MM.1S (cell line): ENCODE data around the gene ADAM15.

Experiments
- EZH2 ChIP-seq: fragments of 300-600 bp; sonication (generic); optimal IDR thresholded peaks from 2 replicates; pipeline ENCODE3; 2017; ENCODE audit warnings: low read depth, mild to moderate bottlenecking, antibody characterized with exemption, low read length, mixed read lengths
- EZH2phosphoT487 ChIP-seq: fragments of 300-600 bp; sonication (generic); IDR thresholded peaks from 2 replicates; pipeline ENCODE4 v1.6.1; 2018; ENCODE audit warnings: antibody characterized with exemption, low read length
- TF ChIP-seq, protein P1 (sequence below): fragments of 300-600 bp; sonication (generic); IDR thresholded peaks from 2 replicates; pipeline ENCODE4 v1.5.1; 2016; ENCODE audit warnings: antibody characterized with exemption, low read length, mixed read lengths

DNA sequence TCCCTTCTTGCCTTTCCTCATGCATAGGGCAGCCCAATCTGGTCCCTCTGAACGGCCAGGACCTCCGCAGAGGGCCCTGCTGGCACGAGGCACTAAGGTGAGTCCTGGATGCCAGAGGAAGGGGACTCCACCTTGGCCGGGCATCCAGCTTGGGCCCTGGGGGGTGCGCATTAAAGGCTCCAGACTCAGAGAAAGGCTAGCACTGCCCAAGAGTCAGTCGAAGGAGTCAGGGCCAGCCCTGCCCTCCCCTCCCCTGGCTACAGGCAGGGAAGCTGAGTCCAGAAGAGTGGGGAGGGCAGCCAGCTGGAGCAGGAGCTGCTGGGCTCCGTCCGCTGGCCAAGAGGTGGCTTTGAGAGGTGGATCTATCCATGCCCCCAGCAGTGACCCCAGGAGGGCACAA lies 9.6 kb downstream of the ADAM15 start:
- TF ChIP-seq, protein P1, sequence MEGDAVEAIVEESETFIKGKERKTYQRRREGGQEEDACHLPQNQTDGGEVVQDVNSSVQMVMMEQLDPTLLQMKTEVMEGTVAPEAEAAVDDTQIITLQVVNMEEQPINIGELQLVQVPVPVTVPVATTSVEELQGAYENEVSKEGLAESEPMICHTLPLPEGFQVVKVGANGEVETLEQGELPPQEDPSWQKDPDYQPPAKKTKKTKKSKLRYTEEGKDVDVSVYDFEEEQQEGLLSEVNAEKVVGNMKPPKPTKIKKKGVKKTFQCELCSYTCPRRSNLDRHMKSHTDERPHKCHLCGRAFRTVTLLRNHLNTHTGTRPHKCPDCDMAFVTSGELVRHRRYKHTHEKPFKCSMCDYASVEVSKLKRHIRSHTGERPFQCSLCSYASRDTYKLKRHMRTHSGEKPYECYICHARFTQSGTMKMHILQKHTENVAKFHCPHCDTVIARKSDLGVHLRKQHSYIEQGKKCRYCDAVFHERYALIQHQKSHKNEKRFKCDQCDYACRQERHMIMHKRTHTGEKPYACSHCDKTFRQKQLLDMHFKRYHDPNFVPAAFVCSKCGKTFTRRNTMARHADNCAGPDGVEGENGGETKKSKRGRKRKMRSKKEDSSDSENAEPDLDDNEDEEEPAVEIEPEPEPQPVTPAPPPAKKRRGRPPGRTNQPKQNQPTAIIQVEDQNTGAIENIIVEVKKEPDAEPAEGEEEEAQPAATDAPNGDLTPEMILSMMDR, result no peak
- TF ChIP-seq EZH2 (no peak), EZH2phosphoT487 (no peak)
